K562 (cell line): Measurements from ENCODE around the gene P3H1. TPM values are rescaled to one million over a fixed set of nuclear protein-coding genes. Genes with fewer than 3 reads are reported as not detected.

Experiments used
- ATAC-seq: fragments of 200-7000 bp; cut with Tn5 transposase; 3 replicates; pipeline ENCODE4 v1.9.1; 2020; ENCODE audit warnings: moderate library complexity
- BruUV-seq: library from RNA; stranded (reverse); fragments of 400-500 nt; replicated peaks from 2 replicates; lab custom pipeline; 2021; lab: Mats Ljungman, UMichigan
- CTCF ChIA-PET: fragments of 300-600 bp; formaldehyde crosslinking; extraction: SDS; loops from one replicate; lab custom pipeline; 2021; ENCODE audit warnings: low intra/inter-chr PET ratio; lab: Yijun Ruan, JAX
- POLR2A ChIA-PET: fragments of 300-600, 350-650 bp; sonication (Branson Sonifier 250); formaldehyde crosslinking; extraction: SDS; loops from one replicate; lab custom pipeline; 2021; ENCODE audit warnings: antibody characterized with exemption, inconsistent platforms; lab: Yijun Ruan, JAX
- DNase-seq, 4 experiments: peaks; one replicate each; pipeline versions ENCODE4 v3.0.0 to v3.0.0-alpha.2; 2011 to 2018; ENCODE audit warnings: low spot score in 3 of 4, mixed read lengths in 3 of 4; ENCODE audit errors: extremely low read depth in 1 of 4
- FAIRE-seq: peaks from 2 replicates; lab custom pipeline; 2011; peaks lifted over from hg19 to GRCh38; lab: Jason Lieb, UNC
- H2AFZ ChIP-seq: 2 replicates; pipeline ENCODE4 v1.6.0; 2011; ENCODE audit warnings: low read depth, low read length, control low read depth, inconsistent platforms
- H3K27ac ChIP-seq: fragments of 200-600 bp; 3 replicates; pipeline ENCODE4 v1.8.0; 2011; ENCODE audit warnings: low read depth, mild to moderate bottlenecking, control low read depth, inconsistent platforms, low read length, moderate library complexity, mixed read lengths; ENCODE audit errors: extremely low read depth
- H3K27me3 ChIP-seq, 2 experiments: fragments of 300-600 bp in 1 of 2; 2 replicates in 1 of 2; 3 replicates in 1 of 2; pipeline versions ENCODE4 v1.6.0 to v1.8.0; 2011; ENCODE audit warnings: inconsistent platforms in 2 of 2, low read length in 2 of 2, mild to moderate bottlenecking in 1 of 2, mixed read lengths in 1 of 2, moderate library complexity in 1 of 2; ENCODE audit not compliant: control insufficient read depth in 2 of 2, insufficient read depth in 2 of 2
- H3K36me3 ChIP-seq: fragments of 300-600 bp; 3 replicates; pipeline ENCODE4 v1.8.0; 2011; ENCODE audit warnings: mild to moderate bottlenecking, low read length, inconsistent platforms; ENCODE audit not compliant: control insufficient read depth, insufficient read depth
- H3K4me1 ChIP-seq, 2 experiments: fragments of 200-600 bp in 1 of 2; replicated peaks in 1 of 2; 2 replicates in 1 of 2; 3 replicates in 1 of 2; pipeline versions ENCODE4 v1.5.1 to v1.8.0; 2011; ENCODE audit warnings: inconsistent platforms in 2 of 2, low read length in 2 of 2, mild to moderate bottlenecking in 1 of 2, mixed read lengths in 1 of 2, moderate library complexity in 1 of 2; ENCODE audit not compliant: control insufficient read depth in 2 of 2, insufficient read depth in 2 of 2
- H3K4me2 ChIP-seq: 2 replicates; pipeline ENCODE4 v1.6.1; 2011; ENCODE audit warnings: low read length, control low read depth, inconsistent platforms, mixed read lengths; ENCODE audit not compliant: insufficient read depth
- H3K4me3 ChIP-seq: fragments of 200-600 bp; sonication (generic), shearing (Covaris generic); 2 replicates; pipeline ENCODE4 v1.5.1; 2016; ENCODE audit warnings: control low read depth, inconsistent platforms
- H3K79me2 ChIP-seq: fragments of 200-600 bp; 3 replicates; pipeline ENCODE4 v1.8.0; 2011; ENCODE audit warnings: low read length, inconsistent platforms; ENCODE audit not compliant: control insufficient read depth, insufficient read depth
- H3K9ac ChIP-seq, 2 experiments: 2 replicates each; pipeline versions ENCODE4 v1.6.0 to v1.6.1; 2011; ENCODE audit warnings: low read depth in 2 of 2, low read length in 2 of 2, control low read depth in 1 of 2, inconsistent platforms in 1 of 2, mild to moderate bottlenecking in 1 of 2, mixed read lengths in 1 of 2; ENCODE audit not compliant: insufficient read depth in 1 of 2
- H3K9me1 ChIP-seq: one replicate; pipeline ENCODE4 v1.6.0; 2011; ENCODE audit warnings: inconsistent platforms, mild to moderate bottlenecking, low read length, moderate library complexity; ENCODE audit not compliant: control insufficient read depth, insufficient read depth
- H3K9me3 ChIP-seq: replicated peaks from 2 replicates; pipeline ENCODE4 v1.5.1; 2011; ENCODE audit warnings: low read depth, low read length, inconsistent platforms; ENCODE audit not compliant: control insufficient read depth, insufficient read depth
- H4K20me1 ChIP-seq: replicated peaks from 2 replicates; pipeline ENCODE4 v1.6.1; 2011; ENCODE audit warnings: low read length, inconsistent platforms, mixed read lengths; ENCODE audit not compliant: control insufficient read depth, insufficient read depth
- REST ChIP-seq, 2 experiments: fragments of 450-650 bp; formaldehyde crosslinking in 1 of 2; IDR thresholded peaks; 2 replicates each; pipeline versions ENCODE4 v1.4.0 to v1.6.1; 2014 to 2020; ENCODE audit warnings: mild to moderate bottlenecking in 2 of 2, borderline replicate concordance in 1 of 2, low read depth in 1 of 2
- ZBTB17 ChIP-seq: fragments of 450-650 bp; formaldehyde crosslinking; IDR thresholded peaks from 2 replicates; pipeline ENCODE4 v1.4.0; 2020; ENCODE audit warnings: mild to moderate bottlenecking
- WGBS: fragments of 100-300 bp; shearing (Covaris generic); methylation state at CpG from one replicate; pipeline ENCODE4 v1.1.6; 2016; ENCODE audit warnings: low coverage, mixed read lengths; ENCODE audit not compliant: insufficient coverage; ENCODE audit errors: missing lambda C conversion rate; 5-methylcytosine and 5-hydroxymethylcytosine counted together
- in situ Hi-C: fragments of 300-500 bp; cut with MboI; formaldehyde crosslinking; loops from 4 replicates; pipeline ENCODE4 v1.15.0; 2018; ENCODE audit warnings: inconsistent platforms, mixed read lengths
- intact Hi-C: fragments of 100-400 bp; cut with micrococcal nuclease; formaldehyde crosslinking; loops from 2 replicates; pipeline ENCODE4 v1.14.2; 2022
- polyA plus RNA-seq, 8 experiments: library from polyadenylated mRNA; depleted of rRNA in 4 of 8; stranded (reverse) in 5 of 8; unstranded in 3 of 8; fragments of >200 nt; fragmentation: Nextera tagmentation in 2 of 8; fragmentation: Illumina TruSeq in 1 of 8; extraction: Ambion mirVana in 2 of 8; extraction: Trizol in 1 of 8; gene quantifications; 2 replicates each; pipeline versions ENCODE4 v1.2.1 to v1.2.3, GENCODE V29; 2011 to 2014; ENCODE audit warnings: inconsistent platforms in 1 of 8, missing spikeins in 1 of 8
- total RNA-seq, 7 experiments: library from RNA; depleted of rRNA in 6 of 7; stranded (reverse); fragments of >200 nt in 6 of 7; fragmentation: Illumina TruSeq in 2 of 7; extraction: Trizol in 2 of 7; gene quantifications; 2 replicates each; pipeline versions ENCODE4 v1.2.1 to v1.2.3, GENCODE V29; 2011 to 2021; ENCODE audit warnings: low replicate concordance in 1 of 7

Gene P3H1
- total and polyA plus RNA-seq, 9 of the 15 experiments (the other 6 are each of a cell fraction or from before 2014, with no cell fraction given): 1.7 to 81.7 (median 45.7) TPM

GRCh38 chr1:42748021-42748420, 18.8 kb downstream of the P3H1 start:
- ATAC-seq (no peak), DNase-seq (no peak), FAIRE-seq (no peak)
- Histone ChIP-seq H4K20me1 (no peaks in the 10 kb centered on the region), H3K4me3 (no peak overlapping the region), H3K9me1 (peaks cover 8% of the 10 kb centered on the region), H3K4me1 (no peaks in the 10 kb centered on the region), H3K9me3 (peaks cover 3% of the 10 kb centered on the region), H3K27ac (no peak overlapping the region), H3K9ac (no peak overlapping the region), H3K36me3 (peaks cover 61% of the 10 kb centered on the region), H3K79me2 (no peaks in the 10 kb centered on the region), H3K27me3 (peaks cover 0 to 5% of the 10 kb centered on the region in 2 experiments; a peak in 1 of 5 replicates), H3K4me2 (no peak overlapping the region), H2AFZ (no peak overlapping the region)
- BruUV-seq: no TSS peak
- no peak for TF ChIP-seq ZBTB17 (CRISPR knock-in tag)
- TF ChIP-seq REST (IDR thresholded peaks at IDR 0.05; ENCODE audit: borderline replicate concordance): no peak
- no peak for TF ChIP-seq REST (CRISPR knock-in tag; IDR thresholded peaks at IDR 0.05; ENCODE audit: low read depth)
- WGBS: 76% methylated on average over 10 of the region's 10 CpGs
- in situ Hi-C loops (loop anchor here (10.0 to 25.0 kb wide), 2 partner anchors 161 to 403 kb away; no protein-coding TSS in a partner anchor), intact Hi-C loops (no loop called here)
- ChIA-PET POLR2A (interaction anchor here (1.2 to 2.1 kb wide), 2 partner anchors 18 to 314 kb away, joined by 3 to 6 read pairs; partner anchors contain the start of genes C1orf50 and P3H1), CTCF (interaction anchor here (0.6 kb wide), 1 partner anchor 25 kb away, joined by 8 read pairs; no protein-coding TSS in a partner anchor)
